Stimulated activated CD4-positive, alpha-beta T cell treated with anti-CD3 and anti-CD28 coated beads, Interleukin-4, amount 100 ng/mL, for 4 hours (primary cell): ENCODE results near the gene RAPGEF5.

Experiments
- DNase-seq, 2 experiments: peaks; one replicate each; pipeline ENCODE4 v3.0.0-alpha.2; 2020

The RAPGEF5 gene

GRCh38 chr7:22378199-22378980 lies 21.4 kb upstream of the RAPGEF5 start:
- no peak for DNase-seq

- DNase-seq: no peak
Measured at GRCh38 chr7:22377703-22378102, 20.7 kb upstream of the RAPGEF5 start.

- DNase-seq: no peak
Measured at GRCh38 chr7:22375359-22376048, 18.6 kb upstream of the RAPGEF5 start.

GRCh38 chr7:22373911-22374310 lies 17.0 kb upstream of the RAPGEF5 start:
- no peak for DNase-seq

- no peak for DNase-seq
Measured at GRCh38 chr7:22373388-22373787, 16.4 kb upstream of the RAPGEF5 start.

GRCh38 chr7:22372863-22373262 lies 15.9 kb upstream of the RAPGEF5 start:
- DNase-seq: no peak

- no peak for DNase-seq
Measured at GRCh38 chr7:22371878-22372277, 14.9 kb upstream of the RAPGEF5 start.

GRCh38 chr7:22364900-22365299 lies 7.9 kb upstream of the RAPGEF5 start:
- DNase-seq: no peak

- DNase-seq: no peak
Measured at GRCh38 chr7:22363756-22364422, 6.9 kb upstream of the RAPGEF5 start.

GRCh38 chr7:22361795-22362194 lies 4.8 kb upstream of the RAPGEF5 start:
- DNase-seq: no peak

- no peak for DNase-seq
Measured at GRCh38 chr7:22361320-22361719, 4.4 kb upstream of the RAPGEF5 start.

GRCh38 chr7:22358820-22359697 lies 2.1 kb upstream of the RAPGEF5 start:
- DNase-seq: no peak

GRCh38 chr7:22357311-22358175 lies 589 bp upstream of the RAPGEF5 start:
- no peak for DNase-seq

- DNase-seq: no peak
Measured at GRCh38 chr7:22356010-22356691, 803 bp downstream of the RAPGEF5 start.

- no peak for DNase-seq
Measured at GRCh38 chr7:22355620-22356009, 1.3 kb downstream of the RAPGEF5 start.

- DNase-seq: no peak
Measured at GRCh38 chr7:22354462-22354861, 2.5 kb downstream of the RAPGEF5 start.

- DNase-seq: no peak
Measured at GRCh38 chr7:22352887-22353286, 4.1 kb downstream of the RAPGEF5 start.

- DNase-seq: no peak
Measured at GRCh38 chr7:22351878-22352277, 5.1 kb downstream of the RAPGEF5 start.

- DNase-seq: no peak
Measured at GRCh38 chr7:22351329-22351692, 5.6 kb downstream of the RAPGEF5 start.

GRCh38 chr7:22350466-22351328 lies 6.3 kb downstream of the RAPGEF5 start:
- DNase-seq: no peak
